NCI-H1694 treated with DMSO at 0.1 percent for 48 hours (cell line): Measurements from ENCODE around the gene ABHD12B.
"Not testable (repeated sequence)": the region's sequence is repeated elsewhere in the genome, so short reads cannot be mapped to it uniquely, and the experiment has no call there.

ENCODE experiments used
- DNase-seq: peaks from one replicate; lab custom pipeline; 2025; lab: John Stamatoyannopoulos, UW

Gene ABHD12B

GRCh38 chr14:50839691-50840090, 32.2 kb upstream of the ABHD12B start:
- DNase-seq: no peak

- DNase-seq: no peak
Measured at GRCh38 chr14:50844391-50844790, 27.5 kb upstream of the ABHD12B start.

GRCh38 chr14:50845166-50845565, 26.7 kb upstream of the ABHD12B start:
- no peak for DNase-seq

- DNase-seq: no peak
Measured at GRCh38 chr14:50846226-50846880, 25.5 kb upstream of the ABHD12B start.

- DNase-seq: no peak
Measured at GRCh38 chr14:50853891-50854290, 18.0 kb upstream of the ABHD12B start.

- DNase-seq: no peak
Measured at GRCh38 chr14:50854521-50854920, 17.3 kb upstream of the ABHD12B start.

GRCh38 chr14:50855558-50855957, 16.3 kb upstream of the ABHD12B start:
- no peak for DNase-seq

- no peak for DNase-seq
Measured at GRCh38 chr14:50856660-50857059, 15.2 kb upstream of the ABHD12B start.

- DNase-seq: no peak
Measured at GRCh38 chr14:50859296-50859624, 12.6 kb upstream of the ABHD12B start.

GRCh38 chr14:50860478-50861086, 11.3 kb upstream of the ABHD12B start:
- DNase-seq: peak; percentile 93

GRCh38 chr14:50862036-50862570, 9.8 kb upstream of the ABHD12B start:
- DNase-seq: no peak

- DNase-seq: no peak
Measured at GRCh38 chr14:50864237-50864636, 7.6 kb upstream of the ABHD12B start.

GRCh38 chr14:50864946-50865345, 6.9 kb upstream of the ABHD12B start:
- no peak for DNase-seq

- DNase-seq: no peak
Measured at GRCh38 chr14:50865391-50866076, 6.3 kb upstream of the ABHD12B start.

GRCh38 chr14:50871228-50871627, 625 bp upstream of the ABHD12B start:
- DNase-seq: no peak

GRCh38 chr14:50874757-50875156, 2.9 kb downstream of the ABHD12B start:
- DNase-seq: no peak

GRCh38 chr14:50875359-50876070, 3.7 kb downstream of the ABHD12B start:
- no peak for DNase-seq

- DNase-seq: no peak
Measured at GRCh38 chr14:50882932-50883826, 11.3 kb downstream of the ABHD12B start.

GRCh38 chr14:50883827-50884197, 12.0 kb downstream of the ABHD12B start:
- no peak for DNase-seq

- no peak for DNase-seq
Measured at GRCh38 chr14:50887476-50887875, 15.6 kb downstream of the ABHD12B start.

GRCh38 chr14:50892255-50892654, 20.4 kb downstream of the ABHD12B start:
- DNase-seq: no peak

GRCh38 chr14:50896421-50896820, 24.6 kb downstream of the ABHD12B start:
- DNase-seq: not testable (repeated sequence)
